KMS-11 (cell line): ENCODE measurements around the gene NGEF.
"Not testable (repeated sequence)": the region's sequence is repeated elsewhere in the genome, so short reads cannot be mapped to it uniquely, and the experiment has no call there.

Experiments
- H2AFZ ChIP-seq: fragments of 200-600 bp; sonication (generic); 2 replicates; pipeline ENCODE4 v1.6.1; 2016; ENCODE audit warnings: antibody characterized with exemption, mixed run types, low read depth
- H3K27ac ChIP-seq: fragments of 200-600 bp; sonication (generic); 2 replicates; pipeline ENCODE4 v1.6.1; 2016; ENCODE audit warnings: mild to moderate bottlenecking, mixed run types
- H3K27me3 ChIP-seq: fragments of 200-600 bp; sonication (generic); 2 replicates; pipeline ENCODE4 v1.6.1; 2017; ENCODE audit warnings: mild to moderate bottlenecking, low read depth, mixed run types, moderate library complexity; ENCODE audit not compliant: insufficient read depth
- H3K36me3 ChIP-seq: fragments of 200-600 bp; sonication (generic); 2 replicates; pipeline ENCODE4 v1.6.1; 2017; ENCODE audit warnings: mild to moderate bottlenecking, mixed run types; ENCODE audit not compliant: insufficient read depth
- H3K4me1 ChIP-seq: fragments of 200-600 bp; sonication (generic); 2 replicates; pipeline ENCODE4 v1.6.1; 2016; ENCODE audit warnings: mild to moderate bottlenecking, low read depth, mixed run types; ENCODE audit not compliant: poor library complexity, severe bottlenecking
- H3K4me2 ChIP-seq: fragments of 200-600 bp; sonication (generic); 2 replicates; pipeline ENCODE4 v1.7.0; 2016; ENCODE audit warnings: mild to moderate bottlenecking, mixed run types
- H3K4me3 ChIP-seq: fragments of 200-600 bp; sonication (generic); IDR thresholded peaks from 2 replicates; pipeline ENCODE4 v1.6.1; 2017; ENCODE audit warnings: low read depth, low read length, mixed read lengths; ENCODE audit not compliant: insufficient read depth
- H3K79me2 ChIP-seq: fragments of 200-600 bp; sonication (generic); 2 replicates; pipeline ENCODE4 v1.6.1; 2016; ENCODE audit warnings: low read depth, mixed run types; ENCODE audit not compliant: insufficient read depth
- H3K9ac ChIP-seq: fragments of 200-600 bp; sonication (generic); 2 replicates; pipeline ENCODE4 v1.6.1; 2016; ENCODE audit warnings: mild to moderate bottlenecking, mixed run types
- H4K20me1 ChIP-seq: fragments of 200-600 bp; sonication (generic); 2 replicates; pipeline ENCODE4 v1.6.1; 2016; ENCODE audit warnings: mild to moderate bottlenecking, mixed run types; ENCODE audit not compliant: insufficient read depth
- TF ChIP-seq, protein P1 (sequence below): fragments of 200-600 bp; sonication (generic); conservative IDR thresholded peaks from 2 replicates; pipeline ENCODE4 v1.6.1; 2017; ENCODE audit warnings: low read depth, mild to moderate bottlenecking, antibody characterized with exemption, low read length, moderate library complexity, mixed read lengths

NGEF gene

GRCh38 chr2:232911712-232912277, 101.3 kb downstream of the NGEF start:
- TF ChIP-seq, protein P1, sequence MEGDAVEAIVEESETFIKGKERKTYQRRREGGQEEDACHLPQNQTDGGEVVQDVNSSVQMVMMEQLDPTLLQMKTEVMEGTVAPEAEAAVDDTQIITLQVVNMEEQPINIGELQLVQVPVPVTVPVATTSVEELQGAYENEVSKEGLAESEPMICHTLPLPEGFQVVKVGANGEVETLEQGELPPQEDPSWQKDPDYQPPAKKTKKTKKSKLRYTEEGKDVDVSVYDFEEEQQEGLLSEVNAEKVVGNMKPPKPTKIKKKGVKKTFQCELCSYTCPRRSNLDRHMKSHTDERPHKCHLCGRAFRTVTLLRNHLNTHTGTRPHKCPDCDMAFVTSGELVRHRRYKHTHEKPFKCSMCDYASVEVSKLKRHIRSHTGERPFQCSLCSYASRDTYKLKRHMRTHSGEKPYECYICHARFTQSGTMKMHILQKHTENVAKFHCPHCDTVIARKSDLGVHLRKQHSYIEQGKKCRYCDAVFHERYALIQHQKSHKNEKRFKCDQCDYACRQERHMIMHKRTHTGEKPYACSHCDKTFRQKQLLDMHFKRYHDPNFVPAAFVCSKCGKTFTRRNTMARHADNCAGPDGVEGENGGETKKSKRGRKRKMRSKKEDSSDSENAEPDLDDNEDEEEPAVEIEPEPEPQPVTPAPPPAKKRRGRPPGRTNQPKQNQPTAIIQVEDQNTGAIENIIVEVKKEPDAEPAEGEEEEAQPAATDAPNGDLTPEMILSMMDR, result no peak
- H3K4me2 ChIP-seq, result no peak overlapping the region
- no peak overlapping the region for H3K9ac ChIP-seq
- H3K27me3 ChIP-seq, result no peaks in the 10 kb centered on the region
- no peak overlapping the region for H2AFZ ChIP-seq
- no peak overlapping the region for H3K27ac ChIP-seq
- H3K4me3 ChIP-seq, result no peak overlapping the region
- H3K79me2 ChIP-seq, result no peaks in the 10 kb centered on the region
- H3K4me1 ChIP-seq, result no peaks in the 10 kb centered on the region
- H4K20me1 ChIP-seq, result no peaks in the 10 kb centered on the region
- no peaks in the 10 kb centered on the region for H3K36me3 ChIP-seq

DNA sequence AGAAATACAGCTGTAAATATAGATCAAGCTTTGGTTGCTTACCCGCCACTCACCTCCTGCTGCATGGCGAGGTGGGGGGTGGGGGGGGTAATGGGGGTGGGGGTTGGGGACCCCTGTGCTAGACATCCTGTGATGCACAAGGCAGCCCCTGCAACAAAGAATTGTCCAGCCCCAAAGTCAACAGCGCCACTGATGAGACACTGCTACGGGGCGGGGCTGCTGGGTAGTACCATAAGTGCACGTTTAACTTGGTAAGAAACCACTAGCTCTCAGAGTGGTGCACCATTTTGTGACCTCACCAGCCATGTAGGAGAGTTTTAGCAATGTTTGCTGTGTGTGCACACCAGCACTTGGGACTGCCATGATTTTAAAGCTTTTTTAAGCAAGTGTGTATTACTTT, 102.7 kb downstream of the NGEF start:
- TF ChIP-seq, protein P1, result no peak

GRCh38 chr2:232908695-232909094, 104.4 kb downstream of the NGEF start:
- Histone ChIP-seq H3K4me3 (no peak overlapping the region), H3K4me1 (no peaks in the 10 kb centered on the region), H3K79me2 (no peaks in the 10 kb centered on the region), H3K4me2 (no peak overlapping the region), H3K9ac (no peak overlapping the region), H3K36me3 (no peaks in the 10 kb centered on the region), H4K20me1 (no peaks in the 10 kb centered on the region), H2AFZ (no peak overlapping the region), H3K27me3 (no peaks in the 10 kb centered on the region), H3K27ac (no peak overlapping the region)
- TF ChIP-seq, protein P1, result no peak

More for the DNA sequence above, 102.7 kb downstream of the NGEF start:
- Histone ChIP-seq H4K20me1 (no peaks in the 10 kb centered on the region), H3K9ac (no peak overlapping the region), H3K4me2 (no peak overlapping the region), H3K4me3 (no peak overlapping the region), H3K36me3 (no peaks in the 10 kb centered on the region), H2AFZ (no peak overlapping the region), H3K79me2 (no peaks in the 10 kb centered on the region), H3K27ac (no peak overlapping the region), H3K27me3 (no peaks in the 10 kb centered on the region), H3K4me1 (no peaks in the 10 kb centered on the region)

GRCh38 chr2:232907718-232908085, 105.4 kb downstream of the NGEF start:
- not testable (repeated sequence) for H3K9ac ChIP-seq, H3K36me3 ChIP-seq

DNA sequence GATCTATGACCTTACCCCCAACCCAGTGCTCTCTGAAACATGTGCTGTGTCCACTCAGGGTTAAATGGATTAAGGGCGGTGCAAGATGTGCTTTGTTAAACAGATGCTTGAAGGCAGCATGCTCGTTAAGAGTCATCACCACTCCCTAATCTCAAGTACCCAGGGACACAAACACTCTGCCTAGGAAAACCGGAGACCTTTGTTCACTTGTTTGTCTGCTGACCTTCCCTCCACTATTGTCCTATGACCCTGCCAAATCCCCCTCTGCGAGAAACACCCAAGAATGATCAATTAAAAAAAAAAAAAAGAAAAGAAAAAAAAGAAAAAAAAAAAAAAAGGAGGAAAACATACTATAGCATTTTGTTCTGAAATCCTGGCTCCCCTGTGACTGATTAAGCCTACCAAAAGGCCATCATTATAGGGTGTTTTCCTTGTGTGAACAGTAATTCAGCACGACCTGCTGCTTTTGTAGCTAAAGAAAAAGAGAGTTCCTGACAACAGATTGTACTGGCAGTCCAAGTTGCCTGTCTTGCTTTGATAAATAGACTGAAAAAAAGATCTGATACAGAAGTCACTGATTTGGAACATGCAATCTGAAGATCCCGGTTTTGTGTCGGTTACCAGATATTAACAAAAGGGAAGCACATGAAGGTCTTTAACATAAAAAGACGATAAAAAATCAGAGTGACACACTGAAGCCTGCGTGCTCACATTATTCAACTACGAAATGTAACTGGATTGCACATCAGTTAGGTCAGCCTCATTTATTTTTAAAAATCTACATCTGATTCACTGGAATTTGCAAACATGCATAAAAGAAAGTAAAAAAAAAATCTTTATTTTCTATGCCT, 106.0 kb downstream of the NGEF start:
- not testable (repeated sequence) for H3K79me2 ChIP-seq, H3K27ac ChIP-seq

More at GRCh38 chr2:232907718-232908085, 105.4 kb downstream of the NGEF start:
- H2AFZ ChIP-seq, H3K27me3 ChIP-seq, H3K27ac ChIP-seq, H4K20me1 ChIP-seq, H3K4me3 ChIP-seq, H3K4me1 ChIP-seq, H3K79me2 ChIP-seq, H3K4me2 ChIP-seq: not testable (repeated sequence)

More for the DNA sequence above, 106.0 kb downstream of the NGEF start:
- not testable (repeated sequence) for H4K20me1 ChIP-seq, H3K36me3 ChIP-seq, H3K4me1 ChIP-seq, H3K4me2 ChIP-seq, H2AFZ ChIP-seq, H3K9ac ChIP-seq, H3K27me3 ChIP-seq, H3K4me3 ChIP-seq
